Measurements from ENCODE around the gene GRM8. TPM values are rescaled to one million over a fixed set of nuclear protein-coding genes. Genes with fewer than 3 reads are reported as not detected.
"Not testable (repeated sequence)": the region's sequence is repeated elsewhere in the genome, so short reads cannot be mapped to it uniquely, and the experiment has no call there.

Gene GRM8
- total and polyA plus RNA-seq, 8 donors = 0.11 to 1.2 (median 0.89) TPM

DNA sequence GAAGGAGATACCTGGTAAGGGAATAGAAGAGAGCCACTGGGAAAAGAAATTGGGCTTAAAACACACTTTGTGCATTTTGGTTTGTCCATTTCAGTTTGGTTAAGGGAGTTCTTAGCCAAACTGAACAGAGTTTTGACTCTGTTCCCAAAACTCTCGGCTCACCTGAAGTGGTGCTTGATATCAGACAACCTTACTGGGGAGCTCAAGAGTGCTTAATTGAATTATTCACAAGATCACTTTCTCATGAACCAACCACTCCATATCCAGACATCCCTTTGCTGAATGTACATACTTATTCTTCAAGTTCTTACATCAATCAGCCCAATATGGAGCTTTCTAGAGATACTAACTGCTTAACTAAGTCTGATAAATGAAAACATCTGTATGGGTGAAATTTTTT, 413.1 kb downstream of the GRM8 start:
- TF ChIP-seq, protein P1, sequence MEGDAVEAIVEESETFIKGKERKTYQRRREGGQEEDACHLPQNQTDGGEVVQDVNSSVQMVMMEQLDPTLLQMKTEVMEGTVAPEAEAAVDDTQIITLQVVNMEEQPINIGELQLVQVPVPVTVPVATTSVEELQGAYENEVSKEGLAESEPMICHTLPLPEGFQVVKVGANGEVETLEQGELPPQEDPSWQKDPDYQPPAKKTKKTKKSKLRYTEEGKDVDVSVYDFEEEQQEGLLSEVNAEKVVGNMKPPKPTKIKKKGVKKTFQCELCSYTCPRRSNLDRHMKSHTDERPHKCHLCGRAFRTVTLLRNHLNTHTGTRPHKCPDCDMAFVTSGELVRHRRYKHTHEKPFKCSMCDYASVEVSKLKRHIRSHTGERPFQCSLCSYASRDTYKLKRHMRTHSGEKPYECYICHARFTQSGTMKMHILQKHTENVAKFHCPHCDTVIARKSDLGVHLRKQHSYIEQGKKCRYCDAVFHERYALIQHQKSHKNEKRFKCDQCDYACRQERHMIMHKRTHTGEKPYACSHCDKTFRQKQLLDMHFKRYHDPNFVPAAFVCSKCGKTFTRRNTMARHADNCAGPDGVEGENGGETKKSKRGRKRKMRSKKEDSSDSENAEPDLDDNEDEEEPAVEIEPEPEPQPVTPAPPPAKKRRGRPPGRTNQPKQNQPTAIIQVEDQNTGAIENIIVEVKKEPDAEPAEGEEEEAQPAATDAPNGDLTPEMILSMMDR (IDR thresholded peaks at IDR 0.05) = no peak
- Histone ChIP-seq H3K27ac (no peak overlapping the region), H3K4me3 (no peak overlapping the region), H3K4me1 (no peaks in the 10 kb centered on the region), H3K36me3 (no peaks in the 10 kb centered on the region), H3K9me3 (no peaks in the 10 kb centered on the region), H3K27me3 (no peaks in the 10 kb centered on the region)
- ATAC-seq = no peak
- FAIRE-seq = no peak
- intact Hi-C loops (cut with DNase I) = no loop called here
- no peak for DNase-seq
- WGBS, 2 donors = 76 to 94% methylated on average over 1 of the region's 1 CpG

DNA sequence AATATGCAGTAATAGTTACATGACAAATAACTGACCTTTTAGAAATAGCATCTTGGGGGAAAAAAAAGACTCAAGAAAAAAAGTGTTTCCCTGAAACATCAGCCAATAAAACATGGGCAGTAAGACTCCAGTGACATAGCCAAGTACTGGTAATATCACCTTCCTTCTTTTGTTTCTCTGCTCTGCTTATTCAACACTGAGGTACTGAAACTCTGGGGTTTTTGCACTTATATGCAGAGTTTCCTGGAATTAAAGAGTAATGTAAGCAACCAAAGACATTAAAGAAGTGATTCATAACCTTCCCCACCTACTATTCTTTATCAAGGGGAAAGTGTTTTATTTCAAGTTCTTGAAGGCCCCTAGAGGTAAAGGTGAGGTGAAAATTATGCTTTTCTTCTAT, 414.5 kb downstream of the GRM8 start:
- H3K27me3 ChIP-seq = no peaks in the 10 kb centered on the region
- H3K4me1 ChIP-seq = no peaks in the 10 kb centered on the region
- no peaks in the 10 kb centered on the region for H3K36me3 ChIP-seq
- H3K27ac ChIP-seq = no peak overlapping the region
- no peaks in the 10 kb centered on the region for H3K9me3 ChIP-seq
- TF ChIP-seq, protein P1 (IDR thresholded peaks at IDR 0.05) = no peak
- H3K4me3 ChIP-seq = no peak overlapping the region
- no peak for FAIRE-seq
- DNase-seq = no peak
- intact Hi-C loops (cut with DNase I) = no loop called here
- no peak for ATAC-seq

DNA sequence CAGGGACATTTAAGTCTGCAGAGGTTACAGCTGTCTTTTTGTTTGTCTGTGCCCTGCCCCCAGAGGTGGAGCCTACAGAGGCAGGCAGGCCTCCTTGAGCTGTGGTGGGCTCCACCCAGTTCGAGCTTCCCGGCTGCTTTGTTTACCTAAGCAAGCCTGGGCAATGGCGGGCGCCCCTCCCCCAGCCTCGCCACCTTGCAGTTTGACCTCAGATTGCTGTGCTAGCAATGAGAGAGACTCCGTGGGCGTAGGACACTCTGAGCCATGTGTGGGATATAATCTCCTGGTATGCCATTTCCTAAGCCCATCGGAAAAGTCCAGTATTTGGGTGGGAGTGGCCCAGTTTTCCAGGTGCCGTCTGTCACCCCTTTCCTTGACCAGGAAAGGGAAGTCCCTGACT, 421.5 kb downstream of the GRM8 start:
- WGBS, 2 donors = 78 to 84% methylated on average over 8 to 9 of the region's 9 CpGs
- H3K36me3 ChIP-seq; H3K27ac ChIP-seq; DNase-seq; H3K4me3 ChIP-seq; intact Hi-C loops (cut with DNase I); FAIRE-seq; H3K9me3 ChIP-seq; H3K4me1 ChIP-seq; H3K27me3 ChIP-seq; ATAC-seq: not testable (repeated sequence)

DNA sequence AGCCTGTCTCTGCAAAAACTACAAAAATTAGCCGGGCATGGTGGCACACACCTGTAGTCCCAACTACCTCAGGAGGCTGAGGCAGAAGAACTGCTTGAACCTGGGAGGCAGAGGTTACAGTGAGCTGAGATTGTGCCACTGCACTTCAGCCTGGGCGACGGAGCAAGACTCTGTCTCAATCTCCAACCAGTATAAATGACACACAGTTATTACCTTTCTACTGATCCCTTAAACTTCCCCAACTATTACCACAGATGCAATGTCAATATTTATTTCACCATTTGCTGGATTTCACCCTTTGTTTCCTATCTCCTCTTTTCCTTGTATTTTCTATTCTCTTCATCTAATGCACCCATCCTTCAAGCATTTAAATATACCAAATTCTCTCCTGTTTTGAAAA, 431.8 kb downstream of the GRM8 start:
- TF ChIP-seq, protein P1 (IDR thresholded peaks at IDR 0.05) = no peak
- H3K4me1 ChIP-seq = no peaks in the 10 kb centered on the region
- no peaks in the 10 kb centered on the region for H3K9me3 ChIP-seq
- ATAC-seq (no peak), FAIRE-seq (no peak), DNase-seq (no peak)
- H3K27ac ChIP-seq = no peak overlapping the region
- H3K27me3 ChIP-seq = no peaks in the 10 kb centered on the region
- 88 to 96% methylated on average over 3 of the region's 3 CpGs for WGBS, 2 donors
- intact Hi-C loops (cut with DNase I) = no loop called here
- H3K36me3 ChIP-seq = no peaks in the 10 kb centered on the region
- no peak overlapping the region for H3K4me3 ChIP-seq

DNA sequence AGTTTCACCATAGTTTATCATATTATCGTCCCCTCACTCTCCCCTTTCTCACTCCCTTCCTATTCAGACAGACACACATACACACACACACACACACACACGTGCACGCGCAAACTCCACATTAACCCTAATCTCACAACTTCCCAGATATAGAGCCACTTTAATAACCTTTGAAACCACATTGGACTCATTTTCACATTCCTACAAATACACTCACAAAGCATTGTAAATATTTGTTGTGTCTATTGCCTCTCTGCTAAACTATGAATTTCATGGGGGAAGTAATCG, 433.6 kb downstream of the GRM8 start:
- FAIRE-seq = no peak
- no peak overlapping the region for H3K4me3 ChIP-seq
- H3K27me3 ChIP-seq = no peaks in the 10 kb centered on the region
- H3K27ac ChIP-seq = no peak overlapping the region
- no peak for ATAC-seq
- no peaks in the 10 kb centered on the region for H3K9me3 ChIP-seq
- 62 to 74% methylated on average over 5 of the region's 5 CpGs for WGBS, 2 donors
- intact Hi-C loops (cut with DNase I) = no loop called here
- DNase-seq = no peak
- H3K36me3 ChIP-seq = no peaks in the 10 kb centered on the region
- TF ChIP-seq, protein P1 (IDR thresholded peaks at IDR 0.05) = no peak
- H3K4me1 ChIP-seq = no peaks in the 10 kb centered on the region
